Measurements from ENCODE around the gene HPGDS. TPM values are rescaled to one million over a fixed set of nuclear protein-coding genes. Genes with fewer than 3 reads are reported as not detected.
"Not testable (repeated sequence)": the region's sequence is repeated elsewhere in the genome, so short reads cannot be mapped to it uniquely, and the experiment has no call there.

Gene HPGDS
- polyA plus RNA-seq, 1 donor from 2014 or later, result not detected

DNA sequence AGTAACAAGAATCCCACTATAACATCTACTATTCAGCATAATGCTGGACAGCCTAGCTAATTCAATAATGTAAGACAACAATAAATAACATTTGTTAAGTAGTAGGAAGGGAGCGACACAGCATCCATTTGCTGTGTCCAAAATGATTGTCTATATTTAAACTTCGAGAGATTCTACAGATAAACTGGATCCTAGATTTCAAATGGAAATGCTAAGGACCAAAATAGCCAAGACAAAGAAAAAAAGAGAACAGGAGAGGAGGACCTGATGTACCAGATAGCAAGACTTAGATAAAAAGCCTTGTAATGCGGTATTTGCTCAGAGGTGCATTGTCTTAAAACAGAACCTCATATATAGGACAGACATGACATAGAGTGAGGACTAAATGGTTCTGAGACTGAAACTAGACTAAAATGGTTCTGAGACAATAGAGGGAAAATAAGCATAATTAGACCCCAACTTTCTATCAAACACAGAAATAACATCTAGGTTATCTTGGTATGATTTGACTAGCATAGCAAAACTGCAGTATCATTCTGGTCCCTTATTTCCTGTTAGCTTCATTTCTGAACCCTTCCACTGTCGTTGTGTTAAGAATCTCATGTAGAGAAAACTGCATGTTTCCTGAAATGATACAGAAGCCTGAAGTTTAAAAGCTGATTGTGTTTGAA is 3.8 kb downstream of the HPGDS start:
- Histone ChIP-seq H3F3A (ENCODE audit: insufficient read depth, low read length, poor library complexity, severe bottlenecking) (no peaks in the 10 kb centered on the region), H3K27ac (ENCODE audit: low read length) (no peak overlapping the region), H3K4me2 (ENCODE audit: low read length) (no peak overlapping the region), H3K9ac (ENCODE audit: low read length) (no peak overlapping the region), H2AFZ (ENCODE audit: low read depth, low read length) (no peak overlapping the region), H3K79me2 (replicated peaks; ENCODE audit: insufficient read depth, low read length) (no peaks in the 10 kb centered on the region), H3K4me3 (ENCODE audit: low read length) (no peak overlapping the region), H4K20me1 (ENCODE audit: insufficient read depth) (no peaks in the 10 kb centered on the region), H3K9me2 (ENCODE audit: insufficient read depth, low read length) (no peaks in the 10 kb centered on the region), H3K36me3 (ENCODE audit: insufficient read depth, low read length) (no peaks in the 10 kb centered on the region), H3K9me3 (ENCODE audit: low read length) (no peaks in the 10 kb centered on the region), H3K27me3 (ENCODE audit: insufficient read depth, low read depth, low read length) (no peaks in the 10 kb centered on the region)
- TF ChIP-seq SMC3 (conservative IDR thresholded peaks at IDR 0.05; ENCODE audit: poor library complexity) (no peak), RAD21 (conservative IDR thresholded peaks at IDR 0.05) (no peak), EZH2 (IDR thresholded peaks at IDR 0.05; ENCODE audit: borderline replicate concordance, insufficient read depth, low read length, poor library complexity, severe bottlenecking) (no peak), EP300 (conservative IDR thresholded peaks at IDR 0.05; ENCODE audit: poor library complexity, severe bottlenecking) (no peak), TAF1 (IDR thresholded peaks at IDR 0.05; ENCODE audit: low read depth) (no peak), POLR2AphosphoS5 (IDR thresholded peaks at IDR 0.05) (no peak), MXI1 (conservative IDR thresholded peaks at IDR 0.05; ENCODE audit: poor library complexity, severe bottlenecking) (no peak)
- TF ChIP-seq, protein P1, sequence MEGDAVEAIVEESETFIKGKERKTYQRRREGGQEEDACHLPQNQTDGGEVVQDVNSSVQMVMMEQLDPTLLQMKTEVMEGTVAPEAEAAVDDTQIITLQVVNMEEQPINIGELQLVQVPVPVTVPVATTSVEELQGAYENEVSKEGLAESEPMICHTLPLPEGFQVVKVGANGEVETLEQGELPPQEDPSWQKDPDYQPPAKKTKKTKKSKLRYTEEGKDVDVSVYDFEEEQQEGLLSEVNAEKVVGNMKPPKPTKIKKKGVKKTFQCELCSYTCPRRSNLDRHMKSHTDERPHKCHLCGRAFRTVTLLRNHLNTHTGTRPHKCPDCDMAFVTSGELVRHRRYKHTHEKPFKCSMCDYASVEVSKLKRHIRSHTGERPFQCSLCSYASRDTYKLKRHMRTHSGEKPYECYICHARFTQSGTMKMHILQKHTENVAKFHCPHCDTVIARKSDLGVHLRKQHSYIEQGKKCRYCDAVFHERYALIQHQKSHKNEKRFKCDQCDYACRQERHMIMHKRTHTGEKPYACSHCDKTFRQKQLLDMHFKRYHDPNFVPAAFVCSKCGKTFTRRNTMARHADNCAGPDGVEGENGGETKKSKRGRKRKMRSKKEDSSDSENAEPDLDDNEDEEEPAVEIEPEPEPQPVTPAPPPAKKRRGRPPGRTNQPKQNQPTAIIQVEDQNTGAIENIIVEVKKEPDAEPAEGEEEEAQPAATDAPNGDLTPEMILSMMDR (IDR thresholded peaks at IDR 0.05; ENCODE audit: poor library complexity, severe bottlenecking), result no peak
- TF ChIP-seq, protein P2, sequence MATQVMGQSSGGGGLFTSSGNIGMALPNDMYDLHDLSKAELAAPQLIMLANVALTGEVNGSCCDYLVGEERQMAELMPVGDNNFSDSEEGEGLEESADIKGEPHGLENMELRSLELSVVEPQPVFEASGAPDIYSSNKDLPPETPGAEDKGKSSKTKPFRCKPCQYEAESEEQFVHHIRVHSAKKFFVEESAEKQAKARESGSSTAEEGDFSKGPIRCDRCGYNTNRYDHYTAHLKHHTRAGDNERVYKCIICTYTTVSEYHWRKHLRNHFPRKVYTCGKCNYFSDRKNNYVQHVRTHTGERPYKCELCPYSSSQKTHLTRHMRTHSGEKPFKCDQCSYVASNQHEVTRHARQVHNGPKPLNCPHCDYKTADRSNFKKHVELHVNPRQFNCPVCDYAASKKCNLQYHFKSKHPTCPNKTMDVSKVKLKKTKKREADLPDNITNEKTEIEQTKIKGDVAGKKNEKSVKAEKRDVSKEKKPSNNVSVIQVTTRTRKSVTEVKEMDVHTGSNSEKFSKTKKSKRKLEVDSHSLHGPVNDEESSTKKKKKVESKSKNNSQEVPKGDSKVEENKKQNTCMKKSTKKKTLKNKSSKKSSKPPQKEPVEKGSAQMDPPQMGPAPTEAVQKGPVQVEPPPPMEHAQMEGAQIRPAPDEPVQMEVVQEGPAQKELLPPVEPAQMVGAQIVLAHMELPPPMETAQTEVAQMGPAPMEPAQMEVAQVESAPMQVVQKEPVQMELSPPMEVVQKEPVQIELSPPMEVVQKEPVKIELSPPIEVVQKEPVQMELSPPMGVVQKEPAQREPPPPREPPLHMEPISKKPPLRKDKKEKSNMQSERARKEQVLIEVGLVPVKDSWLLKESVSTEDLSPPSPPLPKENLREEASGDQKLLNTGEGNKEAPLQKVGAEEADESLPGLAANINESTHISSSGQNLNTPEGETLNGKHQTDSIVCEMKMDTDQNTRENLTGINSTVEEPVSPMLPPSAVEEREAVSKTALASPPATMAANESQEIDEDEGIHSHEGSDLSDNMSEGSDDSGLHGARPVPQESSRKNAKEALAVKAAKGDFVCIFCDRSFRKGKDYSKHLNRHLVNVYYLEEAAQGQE (IDR thresholded peaks at IDR 0.05; ENCODE audit: borderline replicate concordance), result no peak

DNA sequence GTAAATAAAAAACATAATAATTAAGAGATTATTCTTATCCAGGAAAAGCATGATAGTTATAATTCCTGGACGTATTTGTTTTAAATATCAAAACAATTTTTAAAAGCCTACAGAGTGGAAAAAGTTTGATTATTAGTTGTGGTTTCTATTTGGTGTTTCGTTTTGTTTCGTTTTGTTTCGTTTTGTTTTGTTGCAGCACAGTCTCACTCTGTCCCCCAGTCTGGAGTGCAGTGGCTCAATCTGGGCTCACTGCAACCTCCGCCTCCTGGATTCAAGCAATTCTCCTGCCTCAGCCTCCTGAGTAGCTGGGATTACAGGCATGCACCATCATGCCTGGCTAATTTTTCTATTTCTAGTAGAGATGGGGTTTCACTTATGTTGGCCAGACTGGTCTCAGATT is 5.8 kb downstream of the HPGDS start:
- H3K4me3 ChIP-seq (ENCODE audit: low read length); H3K27ac ChIP-seq (ENCODE audit: low read length); H3K9me2 ChIP-seq (ENCODE audit: insufficient read depth, low read length); H3K79me2 ChIP-seq (replicated peaks; ENCODE audit: insufficient read depth, low read length); H3K9me3 ChIP-seq (ENCODE audit: low read length); H3K27me3 ChIP-seq (ENCODE audit: insufficient read depth, low read depth, low read length); H3F3A ChIP-seq (ENCODE audit: insufficient read depth, low read length, poor library complexity, severe bottlenecking); H3K9ac ChIP-seq (ENCODE audit: low read length); H3K36me3 ChIP-seq (ENCODE audit: insufficient read depth, low read length); H4K20me1 ChIP-seq (ENCODE audit: insufficient read depth); H2AFZ ChIP-seq (ENCODE audit: low read depth, low read length); H3K4me2 ChIP-seq (ENCODE audit: low read length): not testable (repeated sequence)
